Stimulated activated CD4-positive, alpha-beta T cell treated with anti-CD3 and anti-CD28 coated beads, Interleukin-12 subunit alpha, Interleukin-12 subunit beta, amount 100 ng/mL, for 24 hours (primary cell): ENCODE measurements around the gene ADAMTS17.

Experiments
- DNase-seq, 2 experiments: peaks; one replicate each; pipeline ENCODE4 v3.0.0-alpha.2; 2020; ENCODE audit warnings: low read depth in 2 of 2

ADAMTS17 gene

DNA sequence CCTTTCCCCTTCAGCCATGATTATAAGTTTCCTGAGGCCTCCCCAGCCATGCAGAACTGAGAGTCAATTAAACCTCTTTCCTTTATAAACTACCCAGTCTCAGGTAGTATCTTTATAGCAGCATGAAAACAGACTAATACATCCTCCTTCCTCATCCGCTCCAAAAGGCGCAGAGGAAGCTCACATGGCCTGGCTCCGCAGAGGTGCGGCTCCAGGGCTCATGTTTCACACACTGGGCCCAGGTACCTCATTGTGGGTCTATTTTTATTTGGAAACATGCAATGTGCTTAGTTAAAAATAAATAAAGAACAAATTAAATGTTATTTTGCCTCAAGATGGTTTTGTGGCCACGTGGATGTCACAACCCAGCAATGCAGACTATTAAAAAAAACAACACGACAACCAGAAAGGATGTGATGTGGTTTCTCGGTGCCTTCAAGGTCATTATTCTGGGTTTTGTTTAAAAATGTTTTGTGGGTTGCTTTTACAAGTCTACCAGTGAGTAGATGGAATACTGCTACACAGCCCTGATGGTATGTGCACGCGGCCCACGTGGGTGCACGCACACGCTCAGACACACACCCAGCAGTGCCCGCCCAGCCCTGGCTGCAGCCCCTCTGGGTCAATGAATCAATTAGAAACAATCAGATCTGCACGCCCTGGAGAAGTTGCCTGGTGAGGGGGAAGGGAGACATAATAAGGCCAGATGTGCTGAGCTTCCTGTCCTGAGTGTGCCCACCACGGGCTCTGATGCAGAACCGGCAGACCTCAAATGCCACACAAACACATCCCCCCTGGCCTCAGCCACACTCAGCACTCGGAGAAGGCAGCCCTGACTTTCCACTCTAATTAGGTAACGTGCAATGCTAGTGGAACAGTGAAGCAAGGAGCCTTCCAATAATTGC, 140.1 kb downstream of the ADAMTS17 start:
- DNase-seq: no peak

DNA sequence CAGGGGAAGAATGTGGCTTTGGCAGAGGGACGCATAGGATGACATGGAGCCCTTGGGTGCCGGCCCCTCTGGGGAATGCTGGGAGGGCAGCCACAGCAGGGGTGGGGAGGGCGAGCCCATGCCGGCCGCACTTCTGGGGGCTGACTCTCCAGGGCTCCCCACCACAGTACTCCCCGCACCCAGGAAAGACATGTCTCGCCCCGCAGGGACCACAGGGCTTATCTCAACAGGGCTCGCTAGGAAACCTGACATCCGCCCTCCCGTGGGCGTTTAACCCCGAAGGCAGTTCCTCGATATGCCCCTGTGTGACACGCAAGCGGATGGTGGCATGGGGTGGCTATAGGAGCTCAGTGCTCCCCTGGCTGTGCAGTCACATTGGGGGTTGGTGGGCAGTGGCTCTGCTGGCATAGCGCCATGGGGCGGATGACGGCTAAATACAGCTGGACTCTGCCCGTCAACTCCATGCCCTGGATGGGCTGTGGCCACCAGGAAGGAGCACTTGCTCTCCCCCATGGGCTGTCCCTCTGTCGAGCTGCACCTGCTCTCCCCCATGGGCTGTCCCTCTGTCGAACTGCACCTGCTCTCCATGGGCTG, 141.4 kb downstream of the ADAMTS17 start:
- no peak for DNase-seq

DNA sequence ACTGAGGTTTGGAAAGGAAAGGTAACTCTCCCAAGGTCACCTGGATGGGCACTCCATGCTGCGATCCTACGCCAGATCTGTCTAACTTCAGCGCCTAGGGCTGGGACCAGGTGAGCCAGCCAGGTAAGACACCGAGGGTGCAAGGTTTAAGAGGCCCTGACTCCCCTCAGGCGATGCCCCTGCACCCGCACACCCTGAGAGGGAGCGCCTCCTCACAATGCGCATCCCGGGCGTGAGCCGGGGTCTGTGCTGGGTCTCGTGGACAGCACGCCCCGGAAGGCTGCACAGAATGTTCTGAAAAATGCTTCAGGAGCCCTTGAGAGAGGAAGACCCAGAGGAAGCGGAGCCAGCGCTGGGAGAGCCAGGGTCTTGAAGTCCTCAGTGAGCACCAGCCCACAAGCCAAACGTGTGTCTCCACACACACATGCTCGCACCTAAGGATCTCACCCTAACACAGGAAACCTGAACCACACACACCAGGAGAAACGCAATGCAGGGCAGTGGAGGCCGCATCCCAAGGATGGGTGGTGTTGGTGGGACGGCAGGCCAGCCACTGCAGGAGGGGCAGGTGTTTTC, 142.0 kb downstream of the ADAMTS17 start:
- no peak for DNase-seq

DNA sequence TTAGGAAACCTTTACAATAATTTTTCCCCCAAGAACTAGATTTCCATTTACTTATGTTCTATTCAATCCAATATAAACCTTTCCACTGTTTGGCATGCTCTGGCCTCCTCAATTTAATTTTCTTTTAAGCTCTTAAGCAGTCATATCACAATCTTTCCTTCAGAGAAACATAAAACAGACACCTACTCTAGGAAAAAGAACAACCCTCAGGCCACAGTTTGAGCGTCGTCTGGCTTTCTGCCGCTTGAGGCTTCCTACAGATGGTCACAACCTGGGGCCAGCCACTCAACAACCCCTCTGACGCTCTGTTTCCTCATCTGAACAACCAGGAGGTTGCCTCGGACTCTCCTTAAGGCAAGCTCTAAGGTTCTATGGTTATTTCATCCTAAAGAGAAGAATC, 143.3 kb downstream of the ADAMTS17 start:
- no peak for DNase-seq

DNA sequence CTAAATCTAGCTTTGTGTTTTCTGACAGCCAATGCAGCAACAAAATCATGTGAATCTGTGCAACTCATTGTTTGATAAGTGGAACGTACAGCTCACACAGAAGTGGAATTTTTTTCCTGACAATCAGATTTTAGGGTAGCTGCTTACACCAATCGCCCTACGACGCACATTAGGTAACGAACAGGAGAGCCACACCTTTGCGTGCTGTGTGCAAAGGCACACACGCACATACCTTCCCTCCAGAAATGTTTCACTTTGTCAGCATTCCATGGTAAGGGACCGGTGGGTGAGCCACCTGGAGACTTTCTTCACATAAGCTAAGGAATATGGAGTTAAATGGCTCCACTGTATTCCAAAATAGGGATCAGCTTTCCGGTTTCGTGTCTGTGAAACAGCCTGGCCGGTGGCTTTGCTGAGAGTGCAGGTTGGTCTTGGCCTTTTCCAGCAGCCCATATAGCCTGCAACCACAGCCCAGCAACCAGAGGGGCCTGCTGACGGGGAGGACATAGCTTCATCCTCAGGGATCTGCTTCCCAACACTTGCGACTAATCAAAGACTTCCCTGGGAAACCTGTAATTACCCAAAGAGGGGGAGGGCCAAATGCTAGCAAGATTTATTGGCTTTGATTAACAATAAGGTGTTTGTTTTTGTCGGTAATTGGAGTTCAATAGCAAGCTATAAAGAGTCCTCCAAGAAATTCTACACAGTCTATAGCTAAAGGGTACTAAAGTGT, 145.3 kb downstream of the ADAMTS17 start:
- DNase-seq: no peak

DNA sequence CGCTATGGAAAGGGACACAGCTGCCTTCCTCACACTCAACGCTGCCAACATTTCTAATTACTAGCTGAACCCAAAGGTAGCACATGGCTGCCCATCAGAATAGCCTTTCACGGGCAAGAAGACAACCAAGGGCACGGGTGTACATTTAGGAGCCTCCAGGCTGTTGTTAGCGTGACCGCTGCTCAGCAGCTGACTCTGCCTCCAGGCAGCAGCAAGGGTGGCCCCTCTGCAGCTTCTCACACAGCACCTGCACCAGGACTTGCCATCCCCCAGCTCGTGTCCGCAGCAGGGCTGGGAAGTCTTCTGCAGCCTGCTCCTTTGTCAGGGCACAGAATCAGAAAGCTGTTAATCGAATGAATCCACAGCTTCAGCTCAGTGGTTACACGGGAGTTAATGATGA, 146.8 kb downstream of the ADAMTS17 start:
- no peak for DNase-seq

DNA sequence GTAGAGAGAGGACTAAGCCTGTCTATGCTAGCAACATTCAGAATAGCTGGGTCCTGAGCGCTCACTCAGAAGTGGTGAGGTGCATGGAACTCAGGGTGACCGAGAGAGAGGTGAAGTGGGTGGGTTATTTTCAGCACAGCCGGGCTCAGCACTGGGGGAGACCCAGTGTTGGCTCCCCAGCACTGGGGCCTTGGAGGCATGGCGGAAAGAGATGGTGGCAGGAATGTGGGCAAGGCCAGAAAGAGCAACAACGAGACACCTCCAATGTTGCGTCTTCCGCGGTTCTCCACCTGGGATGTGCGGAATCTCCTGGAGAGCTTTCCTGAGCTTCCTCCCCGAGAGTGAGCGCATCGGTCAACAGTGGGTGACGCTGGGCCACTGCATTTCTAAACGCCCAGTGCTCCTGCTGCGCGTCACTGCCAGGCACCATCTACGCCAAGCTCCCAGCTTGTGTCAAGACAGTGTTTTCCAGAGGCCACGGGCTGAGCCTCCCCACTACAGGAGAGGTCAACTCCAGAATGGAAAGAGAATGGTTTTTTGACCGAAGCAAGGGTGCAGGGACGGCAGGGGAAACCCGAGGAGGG, 148.4 kb downstream of the ADAMTS17 start:
- no peak for DNase-seq

DNA sequence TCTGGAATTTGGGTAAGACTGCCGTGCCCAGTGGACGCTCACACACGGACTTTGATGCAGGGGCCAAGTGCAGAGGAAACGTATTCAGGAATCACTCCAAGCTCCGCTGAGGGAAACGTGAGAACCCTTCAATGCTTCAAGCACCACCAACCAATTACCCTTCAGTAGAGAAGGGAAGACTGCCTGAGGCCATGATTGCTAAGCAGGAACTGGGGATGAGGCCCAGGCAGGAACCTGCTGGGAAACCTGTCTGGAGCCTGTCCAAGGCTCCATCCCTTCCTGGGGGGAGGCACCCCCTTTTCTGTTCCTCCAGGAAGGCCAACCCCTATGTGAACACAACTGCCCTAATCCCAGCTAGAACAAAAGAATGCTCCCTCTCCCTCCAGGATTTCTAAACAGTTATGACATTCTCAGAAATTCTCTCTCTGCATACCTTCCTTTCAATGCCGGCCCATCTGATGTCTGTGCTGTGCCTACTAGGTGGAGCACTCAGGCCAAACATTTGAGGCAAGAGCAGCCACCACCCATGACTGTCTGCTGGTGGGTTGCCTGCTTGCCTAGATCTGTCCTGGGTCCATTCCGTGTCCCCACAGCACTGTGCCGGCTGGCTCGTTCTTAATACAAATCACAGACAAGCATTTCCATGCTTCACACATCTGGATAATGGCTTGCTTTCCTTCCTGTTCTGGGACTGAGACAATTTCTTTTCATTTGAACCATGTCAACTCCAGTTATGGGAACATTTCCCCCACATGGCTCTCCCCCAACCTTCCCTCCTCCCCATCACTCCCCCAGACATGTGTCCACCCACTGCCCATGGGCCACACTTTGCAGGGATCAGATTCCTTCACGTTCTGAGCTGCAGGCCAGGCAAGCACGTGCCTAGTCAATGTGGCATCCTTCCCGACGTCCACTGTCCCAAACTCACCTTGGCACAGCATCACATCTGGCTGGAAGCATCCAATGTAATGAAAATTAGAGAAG, 149.4 kb downstream of the ADAMTS17 start:
- no peak for DNase-seq

DNA sequence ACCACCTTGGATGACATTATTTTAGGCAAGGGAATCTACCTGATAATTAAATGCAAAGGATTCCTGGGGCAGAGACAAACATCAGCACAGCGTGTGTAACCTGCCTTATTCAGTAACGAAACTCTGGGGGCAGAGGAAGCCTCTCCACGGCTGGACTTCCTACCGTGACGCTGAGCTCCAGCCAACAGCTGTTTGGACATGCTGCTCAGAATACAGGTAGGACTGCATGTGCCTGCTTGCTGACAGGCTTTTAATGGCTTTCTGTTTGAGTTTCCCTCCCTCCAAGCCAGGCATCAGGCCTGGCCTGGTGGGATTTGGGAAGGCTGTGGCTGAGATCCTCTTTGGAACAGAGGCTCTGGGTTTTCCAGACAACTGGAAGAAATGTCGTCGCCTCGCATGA, 150.6 kb downstream of the ADAMTS17 start:
- DNase-seq: no peak

DNA sequence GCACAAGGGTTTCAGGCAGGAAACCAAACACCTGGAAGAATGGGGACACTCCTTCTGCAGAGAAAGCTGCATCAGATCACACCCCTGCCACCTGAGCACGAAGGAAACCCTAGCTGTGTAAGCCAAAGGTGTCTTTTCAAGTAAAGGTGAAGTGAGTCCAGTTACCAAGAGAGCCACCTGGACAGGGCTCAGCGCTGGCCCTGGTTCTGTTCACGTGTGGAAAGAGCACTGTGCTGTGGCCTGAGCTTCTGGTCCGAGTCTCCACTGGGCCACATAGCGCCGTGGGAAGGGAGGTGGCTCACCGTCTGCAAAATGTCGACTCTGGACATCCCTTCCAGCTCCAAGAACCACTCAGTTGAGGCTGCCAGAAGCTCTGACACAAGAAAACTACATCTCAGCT, 151.1 kb downstream of the ADAMTS17 start:
- no peak for DNase-seq

DNA sequence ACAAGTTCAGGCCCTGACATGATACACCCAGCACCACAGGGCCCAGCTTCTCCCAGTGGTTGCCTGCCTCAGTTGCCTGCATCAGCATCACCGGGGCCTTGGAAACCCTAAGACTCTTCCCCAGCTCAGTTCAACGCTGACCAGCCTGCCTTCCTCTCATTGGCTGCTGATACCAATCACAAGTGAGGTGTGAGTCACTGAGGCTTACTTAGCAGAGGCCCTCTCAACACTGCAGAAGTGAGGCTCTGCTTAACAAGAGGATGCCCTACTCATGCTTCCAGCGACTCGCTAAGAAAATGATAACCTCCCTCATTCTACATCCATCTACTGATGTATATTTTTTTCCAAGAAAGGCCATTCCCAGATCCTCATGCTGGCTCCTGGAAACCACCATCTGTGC, 151.9 kb downstream of the ADAMTS17 start:
- no peak for DNase-seq

DNA sequence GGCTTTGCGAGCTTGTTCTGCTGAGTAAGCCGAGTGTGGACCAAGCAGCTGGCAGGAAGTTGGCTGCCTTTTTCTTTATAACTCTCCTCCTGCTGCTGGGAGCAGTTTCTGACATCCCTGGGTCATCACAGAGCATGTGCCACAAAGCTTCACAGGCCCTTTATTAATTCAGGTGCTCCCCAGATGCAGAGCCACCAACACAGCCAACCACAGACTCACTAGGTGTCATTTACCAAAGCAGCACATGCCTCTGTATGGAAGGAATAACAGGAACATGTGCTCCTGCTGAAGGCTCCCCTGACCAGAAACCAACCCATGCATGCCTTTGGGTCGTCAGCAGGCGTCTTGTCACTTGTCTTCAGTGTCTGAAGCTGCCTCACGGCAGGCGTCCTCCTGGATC, 152.5 kb downstream of the ADAMTS17 start:
- no peak for DNase-seq

DNA sequence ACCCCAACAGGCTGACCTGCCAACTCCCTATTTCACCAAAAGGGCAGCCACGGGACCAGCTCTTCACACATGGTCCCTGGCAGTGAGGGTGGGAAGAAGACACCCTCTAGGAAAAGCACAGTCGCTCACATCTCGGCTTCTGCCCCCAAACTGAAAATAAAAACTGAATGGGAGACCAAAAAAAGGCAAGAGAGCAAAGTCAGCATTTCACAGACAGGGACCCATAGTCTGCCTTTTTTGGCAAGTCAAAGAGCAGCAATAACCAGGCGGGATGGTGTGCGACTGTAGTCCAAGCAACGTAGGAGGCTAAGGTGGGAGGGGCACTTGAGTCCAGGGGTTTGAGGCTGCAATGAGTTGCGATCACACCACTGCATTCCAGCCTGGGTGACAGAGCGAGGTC, 154.1 kb downstream of the ADAMTS17 start:
- no peak for DNase-seq

DNA sequence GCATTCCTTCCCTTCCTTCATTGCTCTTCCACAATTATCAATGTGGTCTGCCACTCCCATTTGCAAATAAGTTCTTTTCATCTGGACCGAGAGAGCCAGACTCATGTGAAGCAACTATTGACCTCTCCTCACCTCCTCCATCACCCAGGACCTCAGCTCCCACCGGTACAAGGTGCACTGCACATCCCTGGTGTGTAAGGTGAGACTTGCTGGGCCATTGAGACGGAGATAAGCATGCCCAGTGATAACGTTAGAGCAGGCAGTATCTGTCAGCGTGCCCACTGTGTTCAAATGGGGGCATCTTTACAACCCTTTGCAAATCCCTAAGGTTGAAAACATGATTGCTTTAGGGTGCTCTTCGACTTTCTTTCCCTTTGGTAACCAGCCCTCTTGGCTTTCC, 154.8 kb downstream of the ADAMTS17 start:
- no peak for DNase-seq

DNA sequence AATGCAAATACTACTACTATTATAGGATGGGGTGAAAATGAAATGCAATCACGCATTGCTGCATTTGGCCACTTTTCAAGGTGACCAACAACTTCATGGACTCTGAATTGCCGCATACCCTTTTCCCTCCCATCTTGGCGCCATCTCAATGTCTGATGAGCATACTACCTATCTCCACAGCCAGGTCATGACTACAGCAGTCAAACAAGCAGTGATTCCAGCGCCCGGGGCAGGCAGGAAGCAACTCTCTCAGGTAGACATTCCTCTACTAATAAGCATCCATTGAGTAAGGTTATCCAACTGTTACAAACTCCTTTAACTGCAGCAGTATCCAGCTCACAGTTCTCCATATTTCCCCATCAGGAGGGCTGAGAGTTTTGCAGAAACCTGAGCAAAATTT, 155.4 kb downstream of the ADAMTS17 start:
- no peak for DNase-seq

DNA sequence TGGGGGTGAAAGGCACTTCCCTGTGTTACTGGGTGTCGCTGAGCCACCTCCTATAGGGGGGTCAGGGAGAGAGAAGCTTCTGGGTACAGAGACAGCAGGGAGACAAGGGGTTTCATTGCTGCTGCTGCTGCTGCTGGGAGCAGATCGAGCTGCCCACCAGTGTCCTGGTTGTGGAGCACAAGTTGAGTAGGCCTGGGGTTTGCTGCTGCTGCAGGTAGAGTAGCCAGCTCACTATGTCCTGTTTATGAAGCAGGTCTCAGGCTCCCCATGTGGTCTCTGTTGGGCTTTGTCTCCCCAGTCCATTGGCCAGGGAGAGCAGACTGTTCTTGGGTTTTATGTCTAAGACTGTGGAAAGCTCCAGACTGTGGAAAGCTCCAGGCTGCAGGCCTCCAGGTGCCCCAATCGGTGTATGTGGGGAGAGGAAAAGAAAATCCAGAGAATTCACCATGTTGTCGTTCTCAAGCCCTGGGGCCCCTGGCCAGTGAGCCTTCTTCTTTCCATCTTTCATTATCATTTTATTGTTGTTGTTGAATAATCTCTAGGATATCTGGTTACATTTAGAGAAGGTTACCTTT, 157.8 kb downstream of the ADAMTS17 start:
- no peak for DNase-seq

DNA sequence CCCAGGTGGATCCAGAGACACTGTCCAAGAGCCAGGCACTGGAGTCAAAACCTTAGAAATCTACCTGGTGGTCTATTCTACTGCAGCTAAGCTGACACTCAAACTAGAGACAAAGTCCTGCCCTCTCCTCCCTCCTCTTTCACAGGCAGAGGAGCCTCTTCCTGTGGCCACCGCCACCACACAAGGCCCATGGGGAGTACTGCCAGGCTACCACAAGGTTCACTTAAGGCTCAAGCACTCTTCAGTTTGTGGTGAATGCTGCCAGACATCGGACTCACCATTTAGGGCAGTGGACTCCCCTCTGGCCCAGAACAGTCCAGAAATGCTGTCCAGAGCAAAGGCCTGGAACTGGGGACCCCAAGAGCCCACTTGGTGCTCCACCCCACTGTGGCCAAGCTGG, 160.9 kb downstream of the ADAMTS17 start:
- DNase-seq: no peak

DNA sequence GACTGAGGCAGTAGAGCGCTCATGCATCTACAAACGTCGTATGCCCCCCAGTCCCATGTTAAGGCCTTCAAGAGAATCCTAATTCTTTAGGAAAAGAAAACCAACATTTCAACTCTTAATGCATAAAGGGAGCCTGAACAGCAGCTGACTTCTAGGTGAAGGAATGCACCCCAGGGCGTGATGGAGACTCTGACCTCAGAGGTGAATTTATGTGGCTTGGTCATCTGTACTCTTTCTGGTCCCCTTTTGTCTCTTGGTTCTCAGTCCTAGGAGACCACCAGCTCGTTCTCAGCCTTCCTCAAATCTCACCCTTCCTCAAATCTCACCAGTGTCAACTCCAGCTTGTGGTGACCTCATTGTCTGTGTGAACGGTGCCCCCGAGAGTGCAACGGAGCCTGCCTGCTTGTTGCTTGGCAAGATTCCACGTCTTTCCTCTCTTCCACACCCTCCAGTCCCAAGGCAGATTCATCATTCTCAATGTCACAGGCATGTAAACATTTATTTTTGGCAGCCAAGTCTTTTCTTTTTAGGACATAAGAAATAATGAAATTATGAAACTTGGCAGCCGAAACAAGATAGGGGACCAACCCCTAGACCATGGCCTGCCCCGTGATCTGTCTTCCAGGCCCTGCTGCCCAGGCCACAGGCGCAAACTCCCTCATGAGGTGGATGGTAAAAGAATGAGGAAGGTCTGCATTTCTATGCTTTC, 166.2 kb downstream of the ADAMTS17 start:
- DNase-seq: no peak

DNA sequence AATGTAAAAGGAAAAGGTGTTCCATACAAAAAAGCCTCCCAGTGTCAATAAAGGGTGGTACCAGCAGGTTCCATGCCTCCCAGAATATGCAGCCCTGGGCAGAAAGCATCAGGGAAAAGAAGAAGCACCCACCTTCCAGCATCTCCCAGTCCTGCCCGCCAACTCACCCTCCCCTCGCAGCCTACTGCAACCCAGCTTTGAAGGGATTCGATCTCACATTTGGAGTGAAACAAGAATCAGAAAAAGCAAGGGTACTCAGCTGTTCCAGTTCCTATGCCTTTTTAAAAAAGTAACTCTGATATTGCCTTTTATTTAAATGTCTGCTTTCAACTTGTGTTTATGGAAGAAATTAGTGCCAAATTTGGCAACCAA, 166.9 kb downstream of the ADAMTS17 start:
- DNase-seq: no peak
